Nephron progenitor cell (in vitro differentiated cells): ENCODE measurements around the gene SERPINE2.
"Not testable (repeated sequence)": the region's sequence is repeated elsewhere in the genome, so short reads cannot be mapped to it uniquely, and the experiment has no call there.

ENCODE experiments used
- DNase-seq: peaks from one replicate; pipeline ENCODE4 v3.0.0; 2021
- H3K27ac Mint-ChIP-seq: 2 replicates; pipeline ENCODE4 v1.8.0; 2021; ENCODE audit warnings: mild to moderate bottlenecking, moderate library complexity, mixed read lengths
- H3K27me3 Mint-ChIP-seq: 2 replicates; pipeline ENCODE4 v1.8.0; 2021; ENCODE audit warnings: mild to moderate bottlenecking, low read depth, mixed read lengths; ENCODE audit not compliant: poor library complexity
- H3K36me3 Mint-ChIP-seq: 2 replicates; pipeline ENCODE4 v1.8.0; 2021; ENCODE audit warnings: low read depth, mixed read lengths
- H3K4me1 Mint-ChIP-seq: 2 replicates; pipeline ENCODE4 v1.8.0; 2021; ENCODE audit warnings: mixed read lengths
- H3K4me3 Mint-ChIP-seq: 2 replicates; pipeline ENCODE4 v1.8.0; 2021; ENCODE audit warnings: mild to moderate bottlenecking, moderate library complexity, mixed read lengths
- H3K9me3 Mint-ChIP-seq: 2 replicates; pipeline ENCODE4 v1.8.0; 2021; ENCODE audit warnings: mild to moderate bottlenecking, moderate library complexity, mixed read lengths
- TF ChIP-seq, protein P1 (sequence below): fragments of 200-600 bp; sonication (generic); IDR thresholded peaks from 2 replicates; pipeline ENCODE4 v1.5.0; 2021; ENCODE audit warnings: antibody characterized with exemption

Gene SERPINE2

DNA sequence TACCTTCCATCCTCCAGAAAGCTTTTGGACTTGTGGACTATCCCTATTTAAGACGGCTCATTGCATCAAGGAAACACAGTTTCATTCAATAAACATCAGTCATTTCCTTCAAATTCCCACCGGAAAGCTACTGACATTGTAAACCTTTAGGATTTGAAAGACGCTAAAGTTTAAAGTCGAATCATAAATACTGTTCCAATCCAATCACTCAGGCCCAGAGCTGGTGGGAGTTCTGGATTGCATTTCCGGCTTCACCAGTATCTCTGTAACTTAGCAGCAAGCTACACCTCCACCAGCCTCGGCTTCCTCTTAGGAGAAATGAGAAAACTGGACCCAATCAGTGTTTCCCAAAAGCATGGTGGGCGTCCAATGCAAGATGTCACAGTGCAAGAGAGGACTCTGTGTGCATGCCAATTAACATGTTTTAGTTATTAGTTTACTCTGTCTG lies 95.5 kb downstream of the SERPINE2 start:
- peaks cover 4% of the 10 kb centered on the region for H3K9me3 Mint-ChIP-seq
- no peak overlapping the region for H3K27ac Mint-ChIP-seq
- no peaks in the 10 kb centered on the region for H3K27me3 Mint-ChIP-seq
- TF ChIP-seq, protein P1, sequence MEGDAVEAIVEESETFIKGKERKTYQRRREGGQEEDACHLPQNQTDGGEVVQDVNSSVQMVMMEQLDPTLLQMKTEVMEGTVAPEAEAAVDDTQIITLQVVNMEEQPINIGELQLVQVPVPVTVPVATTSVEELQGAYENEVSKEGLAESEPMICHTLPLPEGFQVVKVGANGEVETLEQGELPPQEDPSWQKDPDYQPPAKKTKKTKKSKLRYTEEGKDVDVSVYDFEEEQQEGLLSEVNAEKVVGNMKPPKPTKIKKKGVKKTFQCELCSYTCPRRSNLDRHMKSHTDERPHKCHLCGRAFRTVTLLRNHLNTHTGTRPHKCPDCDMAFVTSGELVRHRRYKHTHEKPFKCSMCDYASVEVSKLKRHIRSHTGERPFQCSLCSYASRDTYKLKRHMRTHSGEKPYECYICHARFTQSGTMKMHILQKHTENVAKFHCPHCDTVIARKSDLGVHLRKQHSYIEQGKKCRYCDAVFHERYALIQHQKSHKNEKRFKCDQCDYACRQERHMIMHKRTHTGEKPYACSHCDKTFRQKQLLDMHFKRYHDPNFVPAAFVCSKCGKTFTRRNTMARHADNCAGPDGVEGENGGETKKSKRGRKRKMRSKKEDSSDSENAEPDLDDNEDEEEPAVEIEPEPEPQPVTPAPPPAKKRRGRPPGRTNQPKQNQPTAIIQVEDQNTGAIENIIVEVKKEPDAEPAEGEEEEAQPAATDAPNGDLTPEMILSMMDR, result no peak
- peaks cover 52% of the 10 kb centered on the region for H3K4me1 Mint-ChIP-seq
- H3K4me3 Mint-ChIP-seq, result peak overlapping the region; percentile 96
- DNase-seq, result no peak
- H3K36me3 Mint-ChIP-seq, result peaks cover 23% of the 10 kb centered on the region

DNA sequence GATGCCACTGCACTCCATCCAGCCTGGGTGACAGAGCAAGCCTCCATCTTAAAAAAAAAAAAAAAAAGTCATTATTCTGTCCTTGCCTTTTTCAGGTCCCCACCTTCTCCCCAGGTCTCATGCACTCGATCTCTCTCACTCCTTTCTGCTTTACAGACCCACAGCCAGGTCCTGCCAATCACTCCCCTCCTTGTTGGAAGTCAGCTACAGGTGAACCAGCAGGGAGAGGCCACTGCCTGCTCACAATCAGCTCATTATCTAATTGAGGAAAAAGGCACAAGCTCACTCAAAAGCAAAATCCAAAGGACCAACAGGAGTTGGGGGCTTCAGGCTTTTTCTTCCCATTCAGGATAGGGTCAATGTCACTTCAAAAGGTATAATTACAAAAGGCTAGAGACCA lies 96.0 kb downstream of the SERPINE2 start:
- H3K4me1 Mint-ChIP-seq, result peaks cover 52% of the 10 kb centered on the region
- no peaks in the 10 kb centered on the region for H3K27me3 Mint-ChIP-seq
- H3K36me3 Mint-ChIP-seq, result peaks cover 23% of the 10 kb centered on the region
- H3K27ac Mint-ChIP-seq, result peak overlapping the region; percentile 79
- DNase-seq, result no peak
- H3K4me3 Mint-ChIP-seq, result peak overlapping the region; percentile 96
- H3K9me3 Mint-ChIP-seq, result peaks cover 4% of the 10 kb centered on the region
- TF ChIP-seq, protein P1, result no peak

DNA sequence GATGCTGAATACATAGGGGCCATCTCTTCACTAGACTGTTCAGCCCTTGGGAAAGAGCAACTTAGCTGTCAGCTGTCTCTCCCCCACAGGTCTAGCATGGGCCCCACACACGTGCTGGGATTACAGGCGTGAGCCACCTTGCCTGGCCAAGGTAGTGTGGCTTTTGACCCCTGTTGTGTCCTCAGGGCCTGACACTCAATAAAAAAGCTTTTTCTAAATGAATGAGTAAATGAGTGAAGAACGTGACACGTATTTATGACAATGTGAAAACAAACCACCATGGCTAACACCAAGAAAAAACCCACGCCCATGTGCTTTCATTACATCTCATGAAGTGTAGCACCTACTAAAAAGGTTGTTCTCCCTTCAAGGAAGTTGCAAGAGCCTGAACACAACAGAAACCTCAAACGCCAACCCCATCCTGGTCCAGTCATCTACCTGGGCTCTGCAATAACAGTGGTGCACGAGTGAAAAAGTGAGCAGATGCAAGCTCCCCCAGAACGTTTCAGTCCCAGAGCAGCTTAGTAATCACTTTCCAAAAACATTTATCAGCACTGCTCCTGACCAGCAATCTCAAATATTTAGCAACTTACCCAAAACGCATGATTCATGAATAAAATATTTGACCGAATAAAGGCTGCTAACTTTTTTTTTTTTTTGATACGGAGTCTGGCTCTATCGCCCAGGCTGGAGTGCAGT lies 97.4 kb downstream of the SERPINE2 start:
- TF ChIP-seq, protein P1, result no peak
- Mint-ChIP-seq H3K27ac (peak overlapping the region; percentile 32), H3K4me3 (peak overlapping the region; percentile 30), H3K4me1 (peaks cover 47% of the 10 kb centered on the region), H3K36me3 (peaks cover 23% of the 10 kb centered on the region), H3K27me3 (no peaks in the 10 kb centered on the region), H3K9me3 (peaks cover 4% of the 10 kb centered on the region)
- DNase-seq, result no peak

DNA sequence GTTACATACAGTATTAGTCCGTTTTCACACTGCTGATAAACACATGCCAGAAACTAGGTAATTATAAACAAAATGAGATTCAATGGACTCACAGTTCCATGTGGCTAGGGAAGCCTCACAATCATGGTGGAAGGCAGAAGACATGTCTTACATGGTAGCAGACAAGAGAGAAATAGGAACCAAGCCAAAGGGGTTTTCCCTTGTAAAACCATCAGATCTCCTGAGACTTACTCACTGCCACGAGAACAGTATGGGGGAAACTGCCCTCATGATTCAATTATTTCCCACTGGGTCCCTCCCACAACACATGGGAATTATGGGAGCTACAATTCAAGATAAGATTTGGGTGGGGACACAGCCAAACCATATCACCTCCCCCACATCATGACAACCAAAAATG lies 99.6 kb downstream of the SERPINE2 start:
- not testable (repeated sequence) for DNase-seq, H3K27me3 Mint-ChIP-seq, H3K9me3 Mint-ChIP-seq, H3K4me3 Mint-ChIP-seq, H3K27ac Mint-ChIP-seq
- H3K4me1 Mint-ChIP-seq, result peaks cover 39% of the 10 kb centered on the region
- H3K36me3 Mint-ChIP-seq, result peaks cover 23% of the 10 kb centered on the region

DNA sequence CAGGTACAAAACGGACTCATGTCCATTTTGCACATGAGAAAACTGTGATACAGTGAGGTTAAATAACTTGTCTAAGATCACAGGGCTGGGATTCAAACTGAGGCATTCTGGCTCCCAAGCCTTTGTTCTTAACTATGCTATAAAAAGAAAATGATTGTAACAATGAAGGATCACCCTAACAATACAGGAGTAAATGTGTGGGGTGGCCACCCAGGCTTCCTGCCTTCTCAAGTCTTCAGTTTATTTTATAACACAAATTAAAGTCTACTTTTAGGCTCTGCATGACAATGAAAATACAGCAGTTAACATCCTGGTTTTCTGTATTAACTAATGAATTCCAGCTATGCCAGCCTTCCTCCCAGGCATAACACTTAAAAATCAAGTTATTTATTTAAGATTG lies 101.6 kb downstream of the SERPINE2 start:
- H3K9me3 Mint-ChIP-seq, result peaks cover 4% of the 10 kb centered on the region
- no peak for DNase-seq
- peaks cover 18% of the 10 kb centered on the region for H3K36me3 Mint-ChIP-seq
- H3K27me3 Mint-ChIP-seq, result no peaks in the 10 kb centered on the region
- H3K27ac Mint-ChIP-seq, result no peak overlapping the region
- TF ChIP-seq, protein P1, result no peak
- H3K4me1 Mint-ChIP-seq, result peaks cover 30% of the 10 kb centered on the region
- no peak overlapping the region for H3K4me3 Mint-ChIP-seq

DNA sequence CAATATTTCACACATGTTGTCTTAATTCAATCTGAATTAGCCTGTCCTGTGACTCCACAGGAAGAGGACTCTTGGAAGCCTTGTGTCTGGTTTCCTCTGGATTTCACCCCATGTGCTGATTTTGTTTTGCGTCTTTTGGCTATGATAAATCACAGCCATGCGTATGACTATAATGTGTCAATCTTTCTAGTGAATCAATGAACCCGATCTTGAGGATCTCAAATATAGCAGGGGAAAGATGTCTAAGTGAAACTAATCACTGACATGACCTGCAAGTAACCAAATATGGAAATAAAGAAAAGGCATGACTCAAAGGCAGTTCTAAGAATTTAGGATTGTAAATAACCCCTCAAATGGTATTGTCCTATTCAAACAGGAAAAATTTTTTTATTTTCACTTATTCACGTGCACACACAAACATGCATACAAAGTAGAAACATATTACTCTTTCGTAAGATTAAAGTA lies 102.2 kb downstream of the SERPINE2 start:
- H3K27me3 Mint-ChIP-seq, result no peaks in the 10 kb centered on the region
- TF ChIP-seq, protein P1, result no peak
- peaks cover 28% of the 10 kb centered on the region for H3K4me1 Mint-ChIP-seq

More for the DNA sequence above, 102.2 kb downstream of the SERPINE2 start:
- H3K9me3 Mint-ChIP-seq, result peaks cover 4% of the 10 kb centered on the region
- H3K27ac Mint-ChIP-seq, result no peak overlapping the region
- no peak for DNase-seq
- peaks cover 18% of the 10 kb centered on the region for H3K36me3 Mint-ChIP-seq
- no peak overlapping the region for H3K4me3 Mint-ChIP-seq
